AG04450 (cell line): ENCODE measurements around the gene S100A6. TPM values are rescaled to one million over a fixed set of nuclear protein-coding genes. Genes with fewer than 3 reads are reported as not detected.
"Not testable (repeated sequence)": the region's sequence is repeated elsewhere in the genome, so short reads cannot be mapped to it uniquely, and the experiment has no call there.

ENCODE experiments used
- CTCF ChIA-PET: fragments of 300-600, 350-600 bp; formaldehyde crosslinking; extraction: SDS; loops from one replicate; lab custom pipeline; 2022; ENCODE audit warnings: antibody characterized with exemption, inconsistent platforms; lab: Charles Lee
- POLR2A ChIA-PET: fragments of 350-600 bp; formaldehyde crosslinking; extraction: SDS; loops from one replicate; lab custom pipeline; 2021; ENCODE audit warnings: antibody characterized with exemption, inconsistent platforms; lab: Yijun Ruan, JAX
- DNase-seq: peaks from one replicate; pipeline ENCODE4 v3.0.0-alpha.2; 2011; ENCODE audit warnings: low read depth, low spot score
- H3K27ac ChIP-seq: one replicate; pipeline ENCODE4 v1.5.1; 2012; ENCODE audit warnings: low read depth, low read length, control low read depth
- H3K27me3 ChIP-seq: one replicate; pipeline ENCODE4 v1.6.0; 2012; ENCODE audit warnings: low read length; ENCODE audit not compliant: control insufficient read depth, insufficient read depth
- H3K4me3 ChIP-seq: 2 replicates; pipeline ENCODE4 v1.5.1; 2011; ENCODE audit warnings: mild to moderate bottlenecking, low read depth, low read length, control low read depth
- H3K9me3 ChIP-seq: 2 replicates; pipeline ENCODE4 v1.5.1; 2012; ENCODE audit warnings: low read length; ENCODE audit not compliant: control insufficient read depth, insufficient read depth
- CTCF ChIP-seq: IDR thresholded peaks from 2 replicates; pipeline ENCODE4 v1.5.1; 2011; ENCODE audit warnings: low read depth, low read length, control low read depth, inconsistent platforms
- polyA minus RNA-seq: library from RNA; depleted of rRNA, polyadenylated mRNA; stranded (reverse); fragments of >200 nt; gene quantifications from 2 replicates; pipeline ENCODE4 v1.2.3, GENCODE V29; 2011; rRNA and poly(A)+ RNA removed
- polyA plus RNA-seq: library from polyadenylated mRNA; depleted of rRNA; stranded (reverse); fragments of >200 nt; gene quantifications from 2 replicates; pipeline ENCODE4 v1.2.3, GENCODE V29; 2011; rRNA removed

The S100A6 gene
- polyA plus RNA-seq, result 1,379 and 2,089 TPM in 2 replicates
- 566 and 765 TPM in 2 replicates for polyA minus RNA-seq

GRCh38 chr1:153535242-153536011, at the start of gene S100A6:
Gene S100A6, minus strand, starts transcription at chr1:153535991. Its CDS starts 652 bp downstream, at chr1:153535339.
- CTCF ChIA-PET, result interaction anchor here (1.2 to 3.1 kb wide), 8 partner anchors 22 to 99 kb away, joined by 3 to 24 read pairs (median 7); partner anchors contain the start of genes CHTOP and S100A13
- no peak for DNase-seq
- 0 out of 2 replicates have a peak, but pooled peaks have one; percentile 5 for TF ChIP-seq CTCF
- POLR2A ChIA-PET, result interaction anchor here (0.6 to 5.2 kb wide), 12 partner anchors 10 to 99 kb away, joined by 3 to 76 read pairs (median 7); partner anchors contain the start of genes CHTOP, S100A1, S100A13 and S100A2
- peak within 1 kb of the TSS; percentile 98 for H3K4me3 ChIP-seq
- H3K27me3 ChIP-seq, result no peaks in the 10 kb centered on the region
- peak within 1 kb of the TSS; percentile 96 for H3K27ac ChIP-seq
- no peaks in the 10 kb centered on the region; the same call in 1 of the 2 replicates for H3K9me3 ChIP-seq

- ChIA-PET CTCF (interaction anchor here (1.6 to 4.0 kb wide), 2 partner anchors 13 to 74 kb away, joined by 6 to 33 read pairs; no protein-coding TSS in a partner anchor), POLR2A (interaction anchor here (1.4 kb wide), 1 partner anchor 49 kb away, joined by 5 read pairs; the partner anchor contains the start of gene CHTOP)
- Histone ChIP-seq H3K4me3 (no peak overlapping the region), H3K9me3 (no peaks in the 10 kb centered on the region), H3K27ac (no peak overlapping the region), H3K27me3 (no peaks in the 10 kb centered on the region)
- no peak for DNase-seq
- TF ChIP-seq CTCF, result no peak
Measured at GRCh38 chr1:153585006-153585405, 49.2 kb upstream of the S100A6 start.

GRCh38 chr1:153583976-153584375, 48.2 kb upstream of the S100A6 start:
- H3K27me3 ChIP-seq, result no peaks in the 10 kb centered on the region
- H3K27ac ChIP-seq, result no peak overlapping the region
- no peak for DNase-seq
- H3K9me3 ChIP-seq, result no peaks in the 10 kb centered on the region
- ChIA-PET CTCF (interaction anchor here (1.1 to 4.0 kb wide), 3 partner anchors 12 to 73 kb away, joined by 3 to 33 read pairs (median 6); no protein-coding TSS in a partner anchor), POLR2A (no interaction called here)
- no peak overlapping the region for H3K4me3 ChIP-seq
- TF ChIP-seq CTCF, result no peak

GRCh38 chr1:153583514-153583913, 47.7 kb upstream of the S100A6 start:
- H3K4me3 ChIP-seq, POLR2A ChIA-PET, DNase-seq, H3K27ac ChIP-seq, H3K9me3 ChIP-seq, H3K27me3 ChIP-seq: not testable (repeated sequence)
- CTCF ChIA-PET, result interaction anchor here (1.1 to 4.0 kb wide), 3 partner anchors 11 to 73 kb away, joined by 3 to 33 read pairs (median 6); no protein-coding TSS in a partner anchor

GRCh38 chr1:153582836-153583235, 47.0 kb upstream of the S100A6 start:
- CTCF ChIA-PET, result interaction anchor here (2.2 kb wide), 1 partner anchor 10 kb away, joined by 18 read pairs; no protein-coding TSS in a partner anchor
- POLR2A ChIA-PET, H3K27me3 ChIP-seq, H3K4me3 ChIP-seq, H3K27ac ChIP-seq, DNase-seq, H3K9me3 ChIP-seq: not testable (repeated sequence)
